SK-N-SH treated with all-trans-retinoic acid at 6 μM for 48 hours (cell line): ENCODE results near the gene HPN.
"Not testable (repeated sequence)": the region's sequence is repeated elsewhere in the genome, so short reads cannot be mapped to it uniquely, and the experiment has no call there.

Source experiments
- ARNTL ChIP-seq: fragments of 450-650 bp; formaldehyde crosslinking; IDR thresholded peaks from 2 replicates; pipeline ENCODE4 v1.5.0; 2020; ENCODE audit warnings: low read depth, mild to moderate bottlenecking, moderate library complexity, borderline replicate concordance
- CSDC2 ChIP-seq: fragments of 250-450 bp; sonication (Bioruptor Pico); IDR thresholded peaks from 2 replicates; pipeline ENCODE4 v1.5.0; 2020; ENCODE audit warnings: mild to moderate bottlenecking, moderate library complexity
- PATZ1 ChIP-seq: fragments of 250-450 bp; sonication (Bioruptor Pico); IDR thresholded peaks from 2 replicates; pipeline ENCODE4 v1.8.0; 2020; ENCODE audit warnings: mild to moderate bottlenecking, moderate library complexity, borderline replicate concordance
- ZC3H10 ChIP-seq: fragments of 250-450 bp; sonication (Bioruptor Pico); IDR thresholded peaks from 2 replicates; pipeline ENCODE4 v1.5.1; 2021; ENCODE audit warnings: mild to moderate bottlenecking, moderate library complexity

- TF ChIP-seq ARNTL, CSDC2, ZC3H10, PATZ1 (CRISPR knock-in tag): not testable (repeated sequence)
These were observed 9.1 kb downstream of the HPN start for GRCh38 chr19:35050662-35051061.
